ENCODE measurements around the gene ZNF827.

Gene ZNF827

DNA sequence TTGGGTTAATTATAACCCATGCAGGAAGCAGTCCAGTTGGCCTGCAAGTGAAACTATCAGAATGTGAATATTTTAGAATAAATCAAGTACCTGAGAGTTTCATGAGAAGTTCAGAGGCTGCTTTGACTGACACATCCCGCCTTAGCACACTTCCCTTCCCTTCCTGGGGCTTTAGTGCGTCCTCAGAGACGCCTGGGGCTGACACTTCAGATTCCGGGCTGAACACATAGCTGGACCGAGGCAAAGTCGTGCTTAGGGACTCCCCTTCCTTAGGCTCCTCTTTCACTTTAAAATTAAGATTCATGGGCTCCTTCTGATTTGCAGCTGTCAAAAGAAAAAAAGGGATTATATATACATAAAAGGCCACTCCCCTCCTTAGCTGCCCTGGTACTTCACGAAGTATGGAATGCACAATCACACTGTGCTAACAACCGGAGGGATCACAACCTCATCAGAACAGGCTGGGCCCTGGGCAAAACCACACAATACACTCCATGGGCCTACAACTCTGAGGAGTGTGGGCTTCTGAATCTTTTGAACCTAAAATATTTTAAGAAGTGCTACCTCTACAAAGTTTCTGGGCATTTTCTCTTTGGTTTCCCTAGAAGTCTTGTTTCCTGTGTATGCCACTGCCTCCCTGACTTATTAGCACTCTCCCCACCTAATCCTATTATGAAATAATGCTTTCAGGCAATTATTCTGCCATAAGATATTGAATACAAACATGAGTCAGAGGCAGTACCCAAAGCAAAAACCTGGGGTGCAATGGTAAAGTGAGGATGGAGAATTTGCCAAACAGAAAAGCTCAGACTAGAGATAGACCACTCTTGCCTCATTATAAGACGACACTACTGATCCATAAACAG is 68.2 kb downstream of the ZNF827 start:
- peak overlapping the region; percentile 32 for H3K27ac Mint-ChIP-seq
- H3K4me3 Mint-ChIP-seq, result no peak overlapping the region
- H3K4me1 Mint-ChIP-seq (ENCODE audit: low read depth), result peaks cover 53% of the 10 kb centered on the region
- H3K9me3 Mint-ChIP-seq, result no peaks in the 10 kb centered on the region
- no peaks in the 10 kb centered on the region for H3K27me3 Mint-ChIP-seq
- peaks cover 82% of the 10 kb centered on the region for H3K36me3 Mint-ChIP-seq (ENCODE audit: low read depth)
- no peak for DNase-seq

DNA sequence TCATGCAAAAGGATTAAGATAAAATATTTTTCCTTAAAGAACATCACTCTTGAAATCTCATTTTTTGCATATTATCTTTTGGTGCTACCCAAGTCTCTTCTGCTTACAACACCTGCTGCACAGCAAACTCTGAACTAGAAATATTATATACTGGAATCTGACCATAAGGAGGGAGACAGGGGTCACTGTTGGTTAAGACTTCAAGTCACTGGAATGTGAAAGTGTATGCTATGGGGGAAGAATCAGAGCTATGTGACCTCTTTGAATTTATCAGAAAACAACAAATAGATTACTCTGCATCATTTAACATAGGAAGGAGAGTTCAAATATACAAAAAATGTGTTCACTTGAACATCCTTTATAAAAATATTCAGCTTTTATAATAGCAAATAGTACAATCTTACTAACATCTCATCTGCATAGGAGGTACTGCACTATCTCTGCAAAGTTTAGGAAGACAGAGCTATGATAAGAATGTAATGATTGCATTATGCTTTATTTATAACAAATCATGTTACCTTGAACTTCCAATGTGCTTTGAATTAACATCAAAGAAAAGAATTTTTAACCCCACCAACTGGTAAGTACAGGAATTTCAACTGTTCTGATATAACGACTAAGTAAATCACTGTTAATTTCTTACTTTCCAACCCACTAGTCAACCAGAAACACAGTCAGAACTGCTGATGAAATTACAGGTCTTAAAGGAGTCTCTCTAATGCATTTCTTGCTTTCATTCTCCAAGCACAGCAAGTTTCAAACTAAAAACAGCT is 69.8 kb downstream of the ZNF827 start:
- peaks cover 79% of the 10 kb centered on the region for H3K36me3 Mint-ChIP-seq (ENCODE audit: low read depth)
- no peaks in the 10 kb centered on the region for H3K9me3 Mint-ChIP-seq
- no peak overlapping the region for H3K27ac Mint-ChIP-seq

DNA sequence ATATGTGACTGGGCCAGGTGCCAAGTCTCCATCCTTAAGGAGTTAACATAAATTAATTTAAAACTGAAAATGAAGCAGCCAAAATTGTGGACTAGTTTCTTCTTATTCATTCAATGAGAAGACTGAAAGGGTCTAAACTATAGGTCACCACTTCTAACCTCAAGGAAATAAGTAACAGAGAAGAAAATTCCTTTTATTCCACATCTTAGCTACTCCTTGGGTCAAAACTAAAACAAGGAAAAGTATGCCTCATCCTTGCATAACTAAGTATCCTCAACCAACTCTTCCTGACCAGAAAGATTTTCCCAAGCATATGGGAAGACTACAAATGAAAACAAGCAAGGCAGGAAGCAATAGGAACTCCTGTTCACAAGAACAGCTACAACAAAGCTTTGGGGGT is 71.2 kb downstream of the ZNF827 start:
- H3K36me3 Mint-ChIP-seq (ENCODE audit: low read depth), result peaks cover 86% of the 10 kb centered on the region
- no peaks in the 10 kb centered on the region for H3K9me3 Mint-ChIP-seq
- H3K4me3 Mint-ChIP-seq, result no peak overlapping the region
- peak overlapping the region; percentile 44 for H3K27ac Mint-ChIP-seq
- H3K4me1 Mint-ChIP-seq (ENCODE audit: low read depth), result peaks cover 66% of the 10 kb centered on the region
- H3K27me3 Mint-ChIP-seq, result no peaks in the 10 kb centered on the region
- DNase-seq, result no peak

More for the DNA sequence above, 69.8 kb downstream of the ZNF827 start:
- DNase-seq, result no peak
- Mint-ChIP-seq H3K4me3 (no peak overlapping the region), H3K4me1 (ENCODE audit: low read depth) (peaks cover 56% of the 10 kb centered on the region), H3K27me3 (no peaks in the 10 kb centered on the region)

GRCh38 chr4:145866991-145867390 is 71.6 kb downstream of the ZNF827 start:
- H3K9me3 Mint-ChIP-seq, result no peaks in the 10 kb centered on the region
- H3K27me3 Mint-ChIP-seq, result no peaks in the 10 kb centered on the region
- H3K4me3 Mint-ChIP-seq, result no peak overlapping the region
- no peak overlapping the region for H3K27ac Mint-ChIP-seq
- H3K36me3 Mint-ChIP-seq (ENCODE audit: low read depth), result peaks cover 86% of the 10 kb centered on the region
- H3K4me1 Mint-ChIP-seq (ENCODE audit: low read depth), result peaks cover 63% of the 10 kb centered on the region
- DNase-seq, result no peak

- Mint-ChIP-seq H3K27me3 (no peaks in the 10 kb centered on the region), H3K4me1 (ENCODE audit: low read depth) (peaks cover 47% of the 10 kb centered on the region), H3K4me3 (no peak overlapping the region), H3K27ac (peak overlapping the region; percentile 9), H3K36me3 (ENCODE audit: low read depth) (peaks cover 88% of the 10 kb centered on the region), H3K9me3 (no peaks in the 10 kb centered on the region)
- no peak for DNase-seq
Measured at GRCh38 chr4:145865274-145865941, 73.2 kb downstream of the ZNF827 start.

DNA sequence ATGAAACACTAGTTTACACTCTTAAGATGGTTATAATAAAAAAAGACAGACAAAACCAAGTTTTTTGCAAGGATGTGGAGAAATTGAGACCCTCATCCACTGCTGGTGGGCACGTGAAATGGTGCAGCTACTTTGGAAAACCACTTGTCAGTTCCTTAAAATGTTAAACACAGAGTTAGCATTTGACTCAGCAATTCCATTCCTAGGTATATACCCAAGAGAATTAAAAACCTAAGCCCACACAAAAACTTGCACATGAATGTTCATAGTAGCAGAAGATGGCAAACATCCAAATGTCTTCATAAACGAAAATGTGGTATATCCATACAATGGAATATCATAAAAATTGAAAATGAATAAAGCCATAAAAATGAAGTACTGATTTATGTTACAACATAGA is 75.4 kb downstream of the ZNF827 start:
- H3K9me3 Mint-ChIP-seq, result no peaks in the 10 kb centered on the region
- no peaks in the 10 kb centered on the region for H3K27me3 Mint-ChIP-seq
- H3K4me3 Mint-ChIP-seq, result no peak overlapping the region
- no peak for DNase-seq
- peaks cover 28% of the 10 kb centered on the region for H3K4me1 Mint-ChIP-seq (ENCODE audit: low read depth)
- H3K36me3 Mint-ChIP-seq (ENCODE audit: low read depth), result peaks cover 86% of the 10 kb centered on the region
- H3K27ac Mint-ChIP-seq, result peak overlapping the region; percentile 52

- no peaks in the 10 kb centered on the region for H3K27me3 Mint-ChIP-seq
- no peak overlapping the region for H3K27ac Mint-ChIP-seq
- no peak for DNase-seq
- H3K4me1 Mint-ChIP-seq (ENCODE audit: low read depth), result peaks cover 26% of the 10 kb centered on the region
- H3K9me3 Mint-ChIP-seq, result no peaks in the 10 kb centered on the region
- H3K36me3 Mint-ChIP-seq (ENCODE audit: low read depth), result peaks cover 86% of the 10 kb centered on the region
- H3K4me3 Mint-ChIP-seq, result no peak overlapping the region
Measured at GRCh38 chr4:145861336-145862318, 77.0 kb downstream of the ZNF827 start.

DNA sequence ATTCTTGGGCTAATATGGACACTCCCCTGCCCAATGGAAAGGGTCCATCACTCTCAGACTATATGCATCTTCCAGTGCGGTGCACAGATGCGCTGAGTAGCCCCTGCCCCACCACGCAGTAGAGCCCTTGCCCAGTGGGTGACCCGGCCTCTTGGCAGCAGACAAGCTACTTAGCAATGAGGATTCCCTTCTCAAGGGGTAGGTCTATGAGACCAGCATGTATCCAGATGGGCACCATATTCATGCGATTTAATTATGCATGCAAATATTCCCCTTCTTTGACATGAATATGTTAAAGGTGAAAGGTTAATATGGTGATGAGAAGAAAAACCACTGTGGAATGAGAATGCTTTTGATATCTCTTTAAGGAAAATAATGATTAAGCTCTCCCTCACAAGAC is 77.7 kb downstream of the ZNF827 start:
- H3K4me3 Mint-ChIP-seq, result no peak overlapping the region

DNA sequence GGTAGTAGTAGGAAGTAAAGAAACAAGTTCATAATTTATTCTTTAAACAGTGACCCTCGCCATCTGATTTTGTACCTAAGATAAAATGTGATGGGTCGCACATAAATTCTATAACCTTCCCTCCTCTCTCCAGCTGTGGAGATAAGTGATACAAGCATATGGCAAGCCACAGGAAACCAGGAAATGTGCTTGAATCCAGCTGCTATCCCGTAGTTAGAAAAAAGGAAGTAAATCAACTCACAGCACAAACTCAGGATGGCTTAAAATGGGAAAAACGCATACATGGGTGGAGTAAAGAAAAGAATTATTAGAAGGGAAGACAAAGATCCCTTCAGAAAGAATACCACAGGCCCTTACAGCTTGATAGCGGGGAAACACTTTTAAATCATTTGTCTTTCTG is 78.2 kb downstream of the ZNF827 start:
- Mint-ChIP-seq H3K27me3 (no peaks in the 10 kb centered on the region), H3K27ac (peak overlapping the region; percentile 14), H3K9me3 (no peaks in the 10 kb centered on the region), H3K4me3 (no peak overlapping the region), H3K4me1 (ENCODE audit: low read depth) (peaks cover 18% of the 10 kb centered on the region), H3K36me3 (ENCODE audit: low read depth) (peaks cover 84% of the 10 kb centered on the region)
- no peak for DNase-seq

More for the DNA sequence above, 77.7 kb downstream of the ZNF827 start:
- Mint-ChIP-seq H3K4me1 (ENCODE audit: low read depth) (peaks cover 22% of the 10 kb centered on the region), H3K9me3 (no peaks in the 10 kb centered on the region), H3K27me3 (no peaks in the 10 kb centered on the region), H3K36me3 (ENCODE audit: low read depth) (peaks cover 84% of the 10 kb centered on the region), H3K27ac (no peak overlapping the region)
- no peak for DNase-seq

- Mint-ChIP-seq H3K27me3 (no peaks in the 10 kb centered on the region), H3K4me1 (ENCODE audit: low read depth) (peaks cover 15% of the 10 kb centered on the region), H3K36me3 (ENCODE audit: low read depth) (peaks cover 86% of the 10 kb centered on the region), H3K27ac (no peak overlapping the region), H3K9me3 (no peaks in the 10 kb centered on the region), H3K4me3 (no peak overlapping the region)
- DNase-seq, result no peak
Measured at GRCh38 chr4:145859926-145860325, 78.7 kb downstream of the ZNF827 start.

DNA sequence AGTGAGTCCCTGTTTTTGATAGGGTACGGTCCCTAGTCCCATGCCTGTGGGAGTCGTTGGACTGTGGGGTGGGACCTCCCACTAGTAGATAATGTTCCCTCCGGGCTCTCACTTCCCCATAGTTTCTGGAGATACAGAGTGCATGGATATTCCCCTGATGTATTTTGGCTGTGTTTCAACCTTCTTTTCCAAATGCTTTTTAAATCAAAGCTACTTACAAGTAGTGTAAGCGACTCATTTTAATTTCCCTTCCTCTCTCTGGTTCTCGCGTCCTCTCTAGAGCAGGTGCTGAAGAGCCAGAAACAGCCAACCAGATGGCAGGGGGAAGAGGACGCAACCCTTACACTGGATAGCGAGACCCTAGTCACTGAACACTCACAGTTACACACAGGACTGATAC is 79.2 kb downstream of the ZNF827 start:
- H3K36me3 Mint-ChIP-seq (ENCODE audit: low read depth), result peaks cover 89% of the 10 kb centered on the region
- peaks cover 13% of the 10 kb centered on the region for H3K4me1 Mint-ChIP-seq (ENCODE audit: low read depth)
- no peaks in the 10 kb centered on the region for H3K27me3 Mint-ChIP-seq
- H3K9me3 Mint-ChIP-seq, result no peaks in the 10 kb centered on the region
- DNase-seq, result no peak
- no peak overlapping the region for H3K4me3 Mint-ChIP-seq
- no peak overlapping the region for H3K27ac Mint-ChIP-seq

- Mint-ChIP-seq H3K27me3 (no peaks in the 10 kb centered on the region), H3K4me3 (no peak overlapping the region), H3K27ac (peak overlapping the region; percentile 50)
Measured at GRCh38 chr4:145852256-145852839, 86.3 kb downstream of the ZNF827 start.

DNA sequence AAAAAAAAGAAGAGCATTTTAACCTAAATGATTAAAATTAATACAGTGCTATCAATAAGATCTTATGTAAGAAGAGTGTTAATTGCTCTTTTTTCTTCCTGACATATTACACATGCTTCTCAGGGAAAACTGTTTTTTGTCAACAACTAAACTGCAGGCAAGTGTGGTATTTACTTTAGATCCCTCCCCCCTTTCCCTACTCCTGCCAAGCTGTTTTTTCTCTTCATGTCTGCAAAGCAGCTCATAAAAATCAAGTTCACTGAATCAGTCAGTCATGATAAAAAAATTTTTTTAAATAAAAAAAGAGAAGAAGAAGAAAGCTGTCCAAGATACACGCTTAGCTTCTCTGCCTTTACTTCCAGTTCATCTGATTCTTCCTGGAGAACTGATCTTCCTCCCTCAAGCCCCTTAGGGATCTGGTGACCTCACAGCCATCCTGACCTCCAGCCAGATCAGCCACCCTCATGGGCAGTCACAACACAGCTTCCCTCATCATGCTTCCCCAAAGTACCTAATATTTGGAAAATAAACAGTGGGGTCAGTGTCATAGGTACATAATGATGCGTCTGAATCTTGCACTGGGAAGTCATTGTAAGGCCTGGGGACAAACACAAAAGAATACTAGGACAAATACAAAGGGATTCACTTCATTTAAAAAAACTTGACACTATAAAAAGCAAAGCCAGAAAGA is 87.0 kb downstream of the ZNF827 start:
- H3K9me3 Mint-ChIP-seq, result no peaks in the 10 kb centered on the region
- H3K36me3 Mint-ChIP-seq (ENCODE audit: low read depth), result peaks cover 78% of the 10 kb centered on the region
- H3K4me1 Mint-ChIP-seq (ENCODE audit: low read depth), result peaks cover 2% of the 10 kb centered on the region
- no peaks in the 10 kb centered on the region for H3K27me3 Mint-ChIP-seq
- no peak overlapping the region for H3K4me3 Mint-ChIP-seq
- H3K27ac Mint-ChIP-seq, result peak overlapping the region; percentile 50
- no peak for DNase-seq

More at GRCh38 chr4:145852256-145852839, 86.3 kb downstream of the ZNF827 start:
- peaks cover 2% of the 10 kb centered on the region for H3K4me1 Mint-ChIP-seq (ENCODE audit: low read depth)
- no peak for DNase-seq
- H3K36me3 Mint-ChIP-seq (ENCODE audit: low read depth), result peaks cover 81% of the 10 kb centered on the region
- H3K9me3 Mint-ChIP-seq, result no peaks in the 10 kb centered on the region
